Measurements from ENCODE around the gene TINCR.

DNA sequence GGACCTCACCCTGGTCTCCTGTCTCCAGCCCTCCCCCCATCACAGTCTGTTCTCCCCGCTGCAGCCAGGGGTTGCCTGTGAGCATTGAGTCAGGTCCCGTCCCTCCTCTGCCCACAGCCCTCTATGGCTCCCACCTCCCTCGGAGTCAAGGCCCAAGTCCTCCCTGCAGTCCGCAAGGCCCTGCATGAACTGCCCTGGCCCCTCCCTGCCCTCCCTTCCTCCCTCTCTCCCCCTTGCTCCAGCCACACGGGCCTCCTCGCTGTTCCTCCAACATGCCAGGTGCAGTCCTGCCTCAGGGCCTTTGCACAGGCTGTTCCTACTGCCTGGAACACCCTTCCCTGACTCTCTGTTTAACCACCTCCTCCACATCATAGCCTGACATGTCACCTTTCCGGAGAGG is 2.8 kb downstream of the TINCR start:
- TF ChIP-seq, protein P1, sequence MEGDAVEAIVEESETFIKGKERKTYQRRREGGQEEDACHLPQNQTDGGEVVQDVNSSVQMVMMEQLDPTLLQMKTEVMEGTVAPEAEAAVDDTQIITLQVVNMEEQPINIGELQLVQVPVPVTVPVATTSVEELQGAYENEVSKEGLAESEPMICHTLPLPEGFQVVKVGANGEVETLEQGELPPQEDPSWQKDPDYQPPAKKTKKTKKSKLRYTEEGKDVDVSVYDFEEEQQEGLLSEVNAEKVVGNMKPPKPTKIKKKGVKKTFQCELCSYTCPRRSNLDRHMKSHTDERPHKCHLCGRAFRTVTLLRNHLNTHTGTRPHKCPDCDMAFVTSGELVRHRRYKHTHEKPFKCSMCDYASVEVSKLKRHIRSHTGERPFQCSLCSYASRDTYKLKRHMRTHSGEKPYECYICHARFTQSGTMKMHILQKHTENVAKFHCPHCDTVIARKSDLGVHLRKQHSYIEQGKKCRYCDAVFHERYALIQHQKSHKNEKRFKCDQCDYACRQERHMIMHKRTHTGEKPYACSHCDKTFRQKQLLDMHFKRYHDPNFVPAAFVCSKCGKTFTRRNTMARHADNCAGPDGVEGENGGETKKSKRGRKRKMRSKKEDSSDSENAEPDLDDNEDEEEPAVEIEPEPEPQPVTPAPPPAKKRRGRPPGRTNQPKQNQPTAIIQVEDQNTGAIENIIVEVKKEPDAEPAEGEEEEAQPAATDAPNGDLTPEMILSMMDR (IDR thresholded peaks at IDR 0.05): no peak
- no peak for TF ChIP-seq POLR2A (IDR thresholded peaks at IDR 0.05)

All from thyroid gland (tissue), 4 donors.